ENCODE measurements around the gene NELL1.

The NELL1 gene

GRCh38 chr11:21374376-21374775 lies 705.0 kb downstream of the NELL1 start:
- no peak for DNase-seq

GRCh38 chr11:21385669-21386440 lies 716.5 kb downstream of the NELL1 start:
- no peak for DNase-seq

GRCh38 chr11:21390430-21390829 lies 721.0 kb downstream of the NELL1 start:
- no peak for DNase-seq

- no peak for DNase-seq
Measured at GRCh38 chr11:21396342-21397008, 727.1 kb downstream of the NELL1 start.

- DNase-seq, result no peak
Measured at GRCh38 chr11:21398195-21398594, 728.8 kb downstream of the NELL1 start.

GRCh38 chr11:21401496-21401895 lies 732.1 kb downstream of the NELL1 start:
- DNase-seq, result no peak

- DNase-seq, result no peak
Measured at GRCh38 chr11:21402274-21402673, 732.9 kb downstream of the NELL1 start.

GRCh38 chr11:21403069-21403468 lies 733.7 kb downstream of the NELL1 start:
- no peak for DNase-seq

GRCh38 chr11:21405422-21405821 lies 736.0 kb downstream of the NELL1 start:
- no peak for DNase-seq

GRCh38 chr11:21410513-21410912 lies 741.1 kb downstream of the NELL1 start:
- DNase-seq, result no peak

GRCh38 chr11:21411104-21411503 lies 741.7 kb downstream of the NELL1 start:
- DNase-seq, result no peak

GRCh38 chr11:21411597-21411996 lies 742.2 kb downstream of the NELL1 start:
- DNase-seq, result no peak

- DNase-seq, result no peak
Measured at GRCh38 chr11:21412652-21413383, 743.4 kb downstream of the NELL1 start.

GRCh38 chr11:21414953-21415352 lies 745.6 kb downstream of the NELL1 start:
- DNase-seq, result no peak

GRCh38 chr11:21415606-21416005 lies 746.2 kb downstream of the NELL1 start:
- no peak for DNase-seq

- no peak for DNase-seq
Measured at GRCh38 chr11:21421711-21422329, 752.4 kb downstream of the NELL1 start.

GRCh38 chr11:21426931-21427330 lies 757.5 kb downstream of the NELL1 start:
- no peak for DNase-seq

GRCh38 chr11:21427726-21428125 lies 758.3 kb downstream of the NELL1 start:
- DNase-seq, result no peak

GRCh38 chr11:21428796-21429195 lies 759.4 kb downstream of the NELL1 start:
- DNase-seq, result no peak

- DNase-seq, result no peak
Measured at GRCh38 chr11:21429401-21429800, 760.0 kb downstream of the NELL1 start.

- no peak for DNase-seq
Measured at GRCh38 chr11:21430537-21430936, 761.2 kb downstream of the NELL1 start.

GRCh38 chr11:21446939-21447590 lies 777.7 kb downstream of the NELL1 start:
- DNase-seq, result no peak

- no peak for DNase-seq
Measured at GRCh38 chr11:21447871-21448270, 778.5 kb downstream of the NELL1 start.

All from activated naive CD4-positive, alpha-beta T cell (primary cell).